ENCODE results near the gene MAGEB3. TPM values are rescaled to one million over a fixed set of nuclear protein-coding genes. Genes with fewer than 3 reads are reported as not detected.
"Not testable (repeated sequence)": the region's sequence is repeated elsewhere in the genome, so short reads cannot be mapped to it uniquely, and the experiment has no call there.

MAGEB3 gene
- total and polyA plus RNA-seq, 2 of the 13 experiments (the other 11 are each of a cell fraction or from before 2014, with no cell fraction given) = not detected

DNA sequence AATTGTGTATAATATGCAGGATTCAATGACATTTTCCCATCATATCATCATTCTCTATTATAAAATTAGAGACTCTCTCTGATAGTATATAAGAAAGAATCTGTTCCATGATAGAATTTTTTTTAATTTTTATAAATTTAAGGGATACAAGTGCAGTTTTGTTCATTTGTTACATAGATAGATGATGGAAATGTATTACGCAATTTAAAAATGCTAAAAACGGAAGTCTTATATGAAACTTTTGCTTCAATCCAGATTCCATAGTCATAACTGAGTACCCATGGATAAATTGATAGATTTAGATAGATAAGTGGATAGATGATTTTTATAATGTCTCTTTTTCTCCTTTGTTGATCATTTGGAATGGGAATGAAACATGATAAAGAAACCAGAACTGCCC lies 40.0 kb upstream of the MAGEB3 start:
- no peak for TF ChIP-seq ZFP36L2 (CRISPR knock-in tag; IDR thresholded peaks at IDR 0.05)
- peak; percentile 10; the same call in 1 of the 2 replicates for TF ChIP-seq CEBPB (IDR thresholded peaks at IDR 0.05; ENCODE audit: borderline replicate concordance, low read depth, low read length)
- CTCF ChIA-PET (ENCODE audit: low intra/inter-chr PET ratio, low total read pairs) = no interaction called here
- WGBS (ENCODE audit: low lambda C conversion rate) = 53% methylated on average over 2 of the region's 2 CpGs
- ATAC-seq (no peak), DNase-seq (ENCODE audit: low spot score) (no peak), FAIRE-seq (no peak)
- Histone ChIP-seq H3K4me1 (ENCODE audit: insufficient read depth, low read length) (no peaks in the 10 kb centered on the region), H3K9me3 (ENCODE audit: low read length) (no peaks in the 10 kb centered on the region), H3K4me3 (replicated peaks in 1 of 3; ENCODE audit: insufficient read depth in 1 of 3, low read depth in 2 of 3, low read length in 3 of 3) (no peak overlapping the region), H3K79me2 (ENCODE audit: insufficient read depth, low read length) (no peaks in the 10 kb centered on the region), H3K9ac (ENCODE audit: insufficient read depth, low read depth, low read length) (no peak overlapping the region), H4K20me1 (ENCODE audit: insufficient read depth, low read length) (no peaks in the 10 kb centered on the region), H3K27ac (ENCODE audit: extremely low read length, insufficient read depth, low read length) (no peak overlapping the region), H3K4me2 (ENCODE audit: low read depth, low read length) (no peak overlapping the region), H3K36me3 (replicated peaks in 1 of 2; ENCODE audit: control insufficient read depth in 1 of 2, insufficient read depth in 2 of 2, low read length in 2 of 2) (no peaks in the 10 kb centered on the region), H2AFZ (ENCODE audit: low read length) (no peak overlapping the region), H3K27me3 (ENCODE audit: control insufficient read depth in 1 of 2, insufficient read depth in 2 of 2, low read length in 2 of 2) (no peaks in the 10 kb centered on the region)
- BruUV-seq (replicated peaks) = no TSS peak
- in situ Hi-C loops (cut with HindIII; ENCODE audit: extremely low pct_ligation_motif_present, low pct_unique_long_range_greater_than_20kb) (no loop called here), intact Hi-C loops (cut with micrococcal nuclease; ENCODE audit: unreplicated experiment) (no loop called here)
- POLR2A ChIA-PET = no interaction called here

DNA sequence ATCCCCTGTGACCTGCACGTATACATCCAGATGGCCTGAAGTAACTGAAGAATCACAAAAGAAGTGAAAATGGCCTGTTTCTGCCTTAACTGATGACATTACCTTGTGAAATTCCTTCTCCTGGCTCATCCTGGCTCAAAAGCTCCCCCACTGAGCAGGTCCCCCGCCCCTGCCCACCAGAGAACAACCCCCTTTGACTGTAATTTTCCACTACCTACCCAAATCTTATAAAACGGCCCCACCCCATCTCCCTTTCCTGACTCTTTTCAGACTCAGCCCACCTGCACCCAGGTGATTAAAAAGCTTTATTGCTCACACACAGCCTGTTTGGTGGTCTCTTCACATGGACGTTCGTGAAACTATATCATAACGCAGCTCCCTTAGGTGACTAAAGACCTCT lies 36.5 kb upstream of the MAGEB3 start:
- CTCF ChIA-PET (ENCODE audit: low intra/inter-chr PET ratio, low total read pairs); H4K20me1 ChIP-seq (ENCODE audit: insufficient read depth, low read length); H3K36me3 ChIP-seq (replicated peaks in 1 of 2; ENCODE audit: control insufficient read depth in 1 of 2, insufficient read depth in 2 of 2, low read length in 2 of 2); H3K9ac ChIP-seq (ENCODE audit: insufficient read depth, low read depth, low read length); H3K27ac ChIP-seq (ENCODE audit: extremely low read length, insufficient read depth, low read length); DNase-seq (ENCODE audit: low spot score); H3K4me2 ChIP-seq (ENCODE audit: low read depth, low read length); H2AFZ ChIP-seq (ENCODE audit: low read length); H3K4me1 ChIP-seq (ENCODE audit: insufficient read depth, low read length); H3K9me3 ChIP-seq (ENCODE audit: low read length); BruUV-seq (replicated peaks); POLR2A ChIA-PET; H3K4me3 ChIP-seq (replicated peaks in 1 of 3; ENCODE audit: insufficient read depth in 1 of 3, low read depth in 2 of 3, low read length in 3 of 3); in situ Hi-C loops (cut with HindIII; ENCODE audit: extremely low pct_ligation_motif_present, low pct_unique_long_range_greater_than_20kb); H3K27me3 ChIP-seq (ENCODE audit: control insufficient read depth in 1 of 2, insufficient read depth in 2 of 2, low read length in 2 of 2); intact Hi-C loops (cut with micrococcal nuclease; ENCODE audit: unreplicated experiment); FAIRE-seq; H3K79me2 ChIP-seq (ENCODE audit: insufficient read depth, low read length); ATAC-seq: not testable (repeated sequence)
- 5% methylated on average over 6 of the region's 6 CpGs for WGBS (ENCODE audit: low lambda C conversion rate)

DNA sequence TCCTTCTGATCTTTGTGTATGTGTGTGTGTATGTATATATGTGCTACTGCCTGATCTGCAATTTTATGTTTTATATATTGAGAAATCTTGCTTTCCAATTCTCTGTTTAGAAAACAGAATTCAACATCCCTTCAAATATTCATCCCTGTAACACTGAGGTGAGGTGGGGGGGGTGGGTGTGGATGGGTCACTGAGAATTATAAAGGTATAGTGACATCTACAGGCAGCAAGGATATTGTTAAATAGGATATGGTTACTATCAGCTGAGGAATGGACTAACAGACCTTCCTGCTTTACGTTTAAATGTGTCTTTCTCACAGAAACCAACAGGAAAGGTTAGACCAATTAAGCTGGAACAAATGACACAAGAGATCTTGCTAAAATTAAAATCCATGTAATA lies 34.1 kb upstream of the MAGEB3 start:
- no peak overlapping the region for H3K9ac ChIP-seq (ENCODE audit: insufficient read depth, low read depth, low read length)
- CTCF ChIA-PET (ENCODE audit: low intra/inter-chr PET ratio, low total read pairs) = no interaction called here
- peak; percentile 61; the same call in 2 of the 3 replicates for ATAC-seq
- DNase-seq (ENCODE audit: low spot score) = no peak
- intact Hi-C loops (cut with micrococcal nuclease; ENCODE audit: unreplicated experiment) = no loop called here
- H3K36me3 ChIP-seq (replicated peaks in 1 of 2; ENCODE audit: control insufficient read depth in 1 of 2, insufficient read depth in 2 of 2, low read length in 2 of 2) = no peaks in the 10 kb centered on the region
- no peaks in the 10 kb centered on the region for H3K4me1 ChIP-seq (ENCODE audit: insufficient read depth, low read length)
- 0% methylated on average over 1 of the region's 1 CpG for WGBS (ENCODE audit: low lambda C conversion rate)
- H2AFZ ChIP-seq (ENCODE audit: low read length) = no peak overlapping the region
- H3K9me3 ChIP-seq (ENCODE audit: low read length) = no peaks in the 10 kb centered on the region
- H3K27ac ChIP-seq (ENCODE audit: extremely low read length, insufficient read depth, low read length) = no peak overlapping the region
- POLR2A ChIA-PET = no interaction called here
- no peak overlapping the region for H3K4me3 ChIP-seq (replicated peaks in 1 of 3; ENCODE audit: insufficient read depth in 1 of 3, low read depth in 2 of 3, low read length in 3 of 3)
- H4K20me1 ChIP-seq (ENCODE audit: insufficient read depth, low read length) = no peaks in the 10 kb centered on the region
- no TSS peak for BruUV-seq (replicated peaks)
- in situ Hi-C loops (cut with HindIII; ENCODE audit: extremely low pct_ligation_motif_present, low pct_unique_long_range_greater_than_20kb) = no loop called here
- no peaks in the 10 kb centered on the region for H3K27me3 ChIP-seq (ENCODE audit: control insufficient read depth in 1 of 2, insufficient read depth in 2 of 2, low read length in 2 of 2)
- no peak for FAIRE-seq
- no peaks in the 10 kb centered on the region for H3K79me2 ChIP-seq (ENCODE audit: insufficient read depth, low read length)
- no peak overlapping the region for H3K4me2 ChIP-seq (ENCODE audit: low read depth, low read length)
- TF ChIP-seq, protein P1, sequence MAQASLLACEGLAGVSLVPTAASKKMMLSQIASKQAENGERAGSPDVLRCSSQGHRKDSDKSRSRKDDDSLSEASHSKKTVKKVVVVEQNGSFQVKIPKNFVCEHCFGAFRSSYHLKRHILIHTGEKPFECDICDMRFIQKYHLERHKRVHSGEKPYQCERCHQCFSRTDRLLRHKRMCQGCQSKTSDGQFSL (CRISPR knock-in tag; IDR thresholded peaks at IDR 0.05) = peak; percentile 63; the same call in 1 of the 2 replicates
- TF ChIP-seq, protein P2, sequence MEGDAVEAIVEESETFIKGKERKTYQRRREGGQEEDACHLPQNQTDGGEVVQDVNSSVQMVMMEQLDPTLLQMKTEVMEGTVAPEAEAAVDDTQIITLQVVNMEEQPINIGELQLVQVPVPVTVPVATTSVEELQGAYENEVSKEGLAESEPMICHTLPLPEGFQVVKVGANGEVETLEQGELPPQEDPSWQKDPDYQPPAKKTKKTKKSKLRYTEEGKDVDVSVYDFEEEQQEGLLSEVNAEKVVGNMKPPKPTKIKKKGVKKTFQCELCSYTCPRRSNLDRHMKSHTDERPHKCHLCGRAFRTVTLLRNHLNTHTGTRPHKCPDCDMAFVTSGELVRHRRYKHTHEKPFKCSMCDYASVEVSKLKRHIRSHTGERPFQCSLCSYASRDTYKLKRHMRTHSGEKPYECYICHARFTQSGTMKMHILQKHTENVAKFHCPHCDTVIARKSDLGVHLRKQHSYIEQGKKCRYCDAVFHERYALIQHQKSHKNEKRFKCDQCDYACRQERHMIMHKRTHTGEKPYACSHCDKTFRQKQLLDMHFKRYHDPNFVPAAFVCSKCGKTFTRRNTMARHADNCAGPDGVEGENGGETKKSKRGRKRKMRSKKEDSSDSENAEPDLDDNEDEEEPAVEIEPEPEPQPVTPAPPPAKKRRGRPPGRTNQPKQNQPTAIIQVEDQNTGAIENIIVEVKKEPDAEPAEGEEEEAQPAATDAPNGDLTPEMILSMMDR (CRISPR knock-in tag; IDR thresholded peaks at IDR 0.05) = peak; percentile 30
- TF ChIP-seq SMAD1 (CRISPR knock-in tag; IDR thresholded peaks at IDR 0.05; ENCODE audit: borderline replicate concordance, low read depth) (no peak), ZNF33A (CRISPR knock-in tag; IDR thresholded peaks at IDR 0.05; ENCODE audit: borderline replicate concordance) (no peak), DNMT3B (CRISPR knock-in tag; conservative IDR thresholded peaks at IDR 0.05) (no peak)
- TF ChIP-seq, protein P3, sequence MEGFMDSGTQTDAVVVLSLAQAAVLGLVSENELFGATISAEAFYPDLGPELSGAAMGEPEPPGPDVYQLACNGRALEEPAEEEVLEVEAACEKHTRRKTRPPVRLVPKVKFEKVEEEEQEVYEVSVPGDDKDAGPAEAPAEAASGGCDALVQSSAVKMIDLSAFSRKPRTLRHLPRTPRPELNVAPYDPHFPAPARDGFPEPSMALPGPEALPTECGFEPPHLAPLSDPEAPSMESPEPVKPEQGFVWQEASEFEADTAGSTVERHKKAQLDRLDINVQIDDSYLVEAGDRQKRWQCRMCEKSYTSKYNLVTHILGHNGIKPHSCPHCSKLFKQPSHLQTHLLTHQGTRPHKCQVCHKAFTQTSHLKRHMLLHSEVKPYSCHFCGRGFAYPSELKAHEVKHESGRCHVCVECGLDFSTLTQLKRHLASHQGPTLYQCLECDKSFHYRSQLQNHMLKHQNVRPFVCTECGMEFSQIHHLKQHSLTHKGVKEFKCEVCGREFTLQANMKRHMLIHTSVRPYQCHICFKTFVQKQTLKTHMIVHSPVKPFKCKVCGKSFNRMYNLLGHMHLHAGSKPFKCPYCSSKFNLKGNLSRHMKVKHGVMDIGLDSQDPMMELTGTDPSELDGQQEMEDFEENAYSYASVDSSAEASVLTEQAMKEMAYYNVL (CRISPR knock-in tag; IDR thresholded peaks at IDR 0.05; ENCODE audit: borderline replicate concordance) = no peak
